H1 (cell line): ENCODE results near the gene MAGOH. TPM values are rescaled to one million over a fixed set of nuclear protein-coding genes. Genes with fewer than 3 reads are reported as not detected.

Source experiments
- CTCF ChIA-PET: fragments of 300-600 bp; sonication (Branson Sonifier 250); formaldehyde crosslinking; loops from one replicate; lab custom pipeline; 2021; ENCODE audit not compliant: partially characterized antibody; lab: Charles Lee
- POLR2A ChIA-PET: fragments of 300-600 bp; sonication (Branson Sonifier 250); formaldehyde crosslinking; loops from one replicate; lab custom pipeline; 2021; ENCODE audit warnings: inconsistent platforms; ENCODE audit not compliant: partially characterized antibody; lab: Charles Lee
- DNase-seq, 2 experiments: peaks; one replicate each; pipeline versions ENCODE4 v3.0.0 to v3.0.0-alpha.2; 2010 to 2022; ENCODE audit warnings: low spot score in 2 of 2, low read depth in 1 of 2, mixed read lengths in 1 of 2
- FAIRE-seq: peaks from 2 replicates; lab custom pipeline; 2011; peaks lifted over from hg19 to GRCh38; lab: Jason Lieb, UNC
- H2AFZ ChIP-seq: 2 replicates; pipeline ENCODE4 v1.8.1; 2012; ENCODE audit warnings: low read length, inconsistent platforms
- H2AK5ac ChIP-seq: 2 replicates; pipeline ENCODE4 v1.6.1; 2013; ENCODE audit warnings: low read depth, low read length
- H2BK120ac ChIP-seq: replicated peaks from 2 replicates; pipeline ENCODE3; 2013; ENCODE audit warnings: low read depth, low read length, inconsistent platforms
- H2BK12ac ChIP-seq: 2 replicates; pipeline ENCODE4 v1.6.1; 2013; ENCODE audit warnings: low read depth, low read length
- H2BK15ac ChIP-seq: 2 replicates; pipeline ENCODE4 v1.6.1; 2013; ENCODE audit warnings: low read length
- H2BK20ac ChIP-seq: 2 replicates; pipeline ENCODE4 v1.6.1; 2013; ENCODE audit warnings: low read length
- H2BK5ac ChIP-seq: 2 replicates; pipeline ENCODE4 v1.6.1; 2013; ENCODE audit warnings: low read depth, low read length
- H3K14ac ChIP-seq: 2 replicates; pipeline ENCODE4 v1.6.1; 2013; ENCODE audit warnings: inconsistent platforms; ENCODE audit not compliant: insufficient read length
- H3K18ac ChIP-seq: 2 replicates; pipeline ENCODE4 v1.6.1; 2013; ENCODE audit warnings: low read length; ENCODE audit errors: extremely low read depth
- H3K23ac ChIP-seq: 2 replicates; pipeline ENCODE4 v1.6.1; 2013; ENCODE audit warnings: inconsistent platforms; ENCODE audit not compliant: insufficient read length
- H3K23me2 ChIP-seq: 2 replicates; pipeline ENCODE4 v1.6.1; 2013; ENCODE audit warnings: low read depth, low read length
- H3K27ac ChIP-seq: 2 replicates; pipeline ENCODE4 v1.6.1; 2011; ENCODE audit warnings: low read depth, low read length, inconsistent platforms
- H3K27me3 ChIP-seq, 4 experiments: replicated peaks in 1 of 4; 1 replicate in 1 of 4; 2 replicates in 3 of 4; pipeline versions ENCODE4 v1.6.1 to v1.8.1; 2011 to 2013; ENCODE audit warnings: low read length in 3 of 4, mild to moderate bottlenecking in 3 of 4, inconsistent platforms in 2 of 4, mixed read lengths in 2 of 4, moderate library complexity in 1 of 4; ENCODE audit not compliant: control insufficient read depth in 3 of 4, insufficient read depth in 3 of 4; ENCODE audit errors: extremely low read depth in 1 of 4
- H3K36me3 ChIP-seq, 4 experiments: 2 replicates each; pipeline versions ENCODE4 v1.6.1 to v1.8.1; 2011 to 2013; ENCODE audit warnings: mild to moderate bottlenecking in 4 of 4, low read length in 3 of 4, moderate library complexity in 2 of 4, control low read depth in 1 of 4, inconsistent platforms in 1 of 4; ENCODE audit not compliant: insufficient read depth in 4 of 4, control insufficient read depth in 2 of 4
- H3K4ac ChIP-seq: replicated peaks from 2 replicates; pipeline ENCODE3; 2013; ENCODE audit warnings: low read length, low read depth, mixed read lengths, inconsistent platforms; ENCODE audit not compliant: insufficient read length
- H3K4me1 ChIP-seq, 4 experiments: replicated peaks in 1 of 4; 1 replicate in 1 of 4; 2 replicates in 3 of 4; pipeline versions ENCODE4 v1.6.1 to v1.8.1; 2011 to 2013; ENCODE audit warnings: low read length in 3 of 4, inconsistent platforms in 2 of 4, mixed read lengths in 1 of 4; ENCODE audit not compliant: insufficient read depth in 4 of 4, control insufficient read depth in 3 of 4
- H3K4me2 ChIP-seq, 2 experiments: 2 replicates each; pipeline versions ENCODE4 v1.6.1 to v1.8.1; 2011 to 2013; ENCODE audit warnings: low read depth in 2 of 2, low read length in 2 of 2, control low read depth in 1 of 2, inconsistent platforms in 1 of 2, mild to moderate bottlenecking in 1 of 2; ENCODE audit not compliant: insufficient read depth in 1 of 2
- H3K4me3 ChIP-seq, 4 experiments: fragments of 200-600, 300-600 bp in 1 of 4; sonication (generic), shearing (Covaris generic), sonication (Bioruptor Twin) in 1 of 4; 2 replicates each; pipeline versions ENCODE4 v1.5.1 to v1.8.1; 2011 to 2016; ENCODE audit warnings: low read length in 4 of 4, low read depth in 3 of 4, control low read depth in 2 of 4, inconsistent platforms in 2 of 4, mild to moderate bottlenecking in 2 of 4, mixed read lengths in 1 of 4, moderate library complexity in 1 of 4; ENCODE audit not compliant: insufficient read depth in 2 of 4; ENCODE audit errors: extremely low read depth in 1 of 4
- H3K56ac ChIP-seq: replicated peaks from 2 replicates; pipeline ENCODE3; 2013; ENCODE audit warnings: low read depth, mild to moderate bottlenecking, mixed read lengths, low read length, inconsistent platforms; ENCODE audit not compliant: insufficient read length
- H3K79me1 ChIP-seq: 2 replicates; pipeline ENCODE4 v1.6.1; 2013; ENCODE audit warnings: low read depth, low read length, control low read depth
- H3K79me2 ChIP-seq, 2 experiments: 2 replicates each; pipeline versions ENCODE4 v1.6.1 to v1.8.1; 2012 to 2013; ENCODE audit warnings: low read length in 2 of 2, mild to moderate bottlenecking in 2 of 2, inconsistent platforms in 1 of 2; ENCODE audit not compliant: insufficient read depth in 2 of 2, control insufficient read depth in 1 of 2
- H3K9ac ChIP-seq, 4 experiments: replicated peaks in 1 of 4; 1 replicate in 1 of 4; 2 replicates in 3 of 4; pipeline versions ENCODE4 v1.6.1 to v1.8.1; 2011 to 2013; ENCODE audit warnings: low read depth in 3 of 4, low read length in 3 of 4, control low read depth in 2 of 4, mild to moderate bottlenecking in 2 of 4, moderate library complexity in 2 of 4, inconsistent platforms in 1 of 4; ENCODE audit errors: extremely low read depth in 1 of 4
- H3K9me3 ChIP-seq, 2 experiments: 2 replicates each; pipeline versions ENCODE4 v1.6.1 to v1.8.1; 2012 to 2013; ENCODE audit warnings: mild to moderate bottlenecking in 2 of 2, moderate library complexity in 2 of 2, control low read depth in 1 of 2, inconsistent platforms in 1 of 2, low read depth in 1 of 2, low read length in 1 of 2, mixed read lengths in 1 of 2; ENCODE audit not compliant: insufficient read depth in 2 of 2
- H4K20me1 ChIP-seq, 2 experiments: replicated peaks in 1 of 2; 2 replicates each; pipeline versions ENCODE3 to v1.8.1; 2011 to 2013; ENCODE audit warnings: inconsistent platforms in 2 of 2, low read length in 2 of 2, mild to moderate bottlenecking in 1 of 2; ENCODE audit not compliant: insufficient read depth in 2 of 2, control insufficient read depth in 1 of 2
- H4K5ac ChIP-seq: 2 replicates; pipeline ENCODE4 v1.6.1; 2013; ENCODE audit warnings: low read length, low read depth, mixed read lengths, inconsistent platforms; ENCODE audit not compliant: insufficient read length
- H4K8ac ChIP-seq: 2 replicates; pipeline ENCODE4 v1.8.0; 2013; ENCODE audit warnings: mild to moderate bottlenecking, moderate library complexity, low read length, inconsistent platforms; ENCODE audit not compliant: insufficient read depth; ENCODE audit errors: extremely low read depth
- H4K91ac ChIP-seq: replicated peaks from 2 replicates; pipeline ENCODE3; 2013; ENCODE audit warnings: low read length, mixed read lengths, inconsistent platforms; ENCODE audit not compliant: insufficient read length
- BCL11A ChIP-seq, 2 experiments: IDR thresholded peaks; one replicate each; pipeline ENCODE4 v1.6.1; 2011; ENCODE audit warnings: low read depth in 2 of 2, low read length in 2 of 2, mild to moderate bottlenecking in 2 of 2
- CHD2 ChIP-seq: IDR thresholded peaks from 2 replicates; pipeline ENCODE4 v1.6.1; 2012; ENCODE audit warnings: low read length, improper control_type of control experiment
- EP300 ChIP-seq, 2 experiments: IDR thresholded peaks; 1 replicate in 1 of 2; 2 replicates in 1 of 2; pipeline ENCODE4 v1.6.1; 2011 to 2012; ENCODE audit warnings: low read depth in 2 of 2, low read length in 2 of 2, mild to moderate bottlenecking in 2 of 2, borderline replicate concordance in 1 of 2, inconsistent platforms in 1 of 2, moderate library complexity in 1 of 2
- HDAC2 ChIP-seq, 2 experiments: fragments of 300-600 bp in 1 of 2; sonication (generic) in 1 of 2; IDR thresholded peaks; 2 replicates each; pipeline ENCODE4 v1.6.1; 2011 to 2012; ENCODE audit warnings: low read depth in 2 of 2, low read length in 2 of 2, mild to moderate bottlenecking in 2 of 2, moderate library complexity in 2 of 2, borderline replicate concordance in 1 of 2, inconsistent platforms in 1 of 2
- SIX5 ChIP-seq: IDR thresholded peaks from 2 replicates; pipeline ENCODE4 v1.6.1; 2011; ENCODE audit warnings: mild to moderate bottlenecking, low read depth, low read length
- USF2 ChIP-seq: IDR thresholded peaks from 2 replicates; pipeline ENCODE4 v1.6.1; 2011; ENCODE audit warnings: low read length, improper control_type of control experiment
- WGBS, 2 experiments: shearing (Covaris generic) in 1 of 2; methylation state at CpG; one replicate each; pipeline versions ENCODE4 v1.1.6 to v1.1.7; 2013 to 2015; ENCODE audit warnings: low lambda C conversion rate in 2 of 2, mixed read lengths in 2 of 2, inconsistent platforms in 1 of 2, low coverage in 1 of 2, missing lambda C conversion rate in 1 of 2; ENCODE audit not compliant: insufficient replicate concordance in 2 of 2, insufficient coverage in 1 of 2, insufficient read length in 1 of 2; ENCODE audit errors: extremely low coverage in 1 of 2, missing lambda C conversion rate in 1 of 2; 5-methylcytosine and 5-hydroxymethylcytosine counted together
- polyA plus RNA-seq, 7 experiments: library from polyadenylated mRNA; depleted of rRNA in 3 of 7; stranded (reverse) in 5 of 7; unstranded in 2 of 7; fragments of >200 nt in 5 of 7; fragments of 200-250 nt in 2 of 7; gene quantifications; 1 replicate in 5 of 7; 2 replicates in 1 of 7; 4 replicates in 1 of 7; pipeline versions ENCODE4 v1.2.1 to v1.2.3, GENCODE V29; 2011 to 2013; ENCODE audit warnings: missing spikeins in 2 of 7, mixed read lengths in 2 of 7
- total RNA-seq: library from RNA; stranded (reverse); fragmentation: NEBNext Ultra II Directional; extraction: Animal tissue kit (Norgen Biotek cat#: 25700); gene quantifications from 2 replicates; pipeline ENCODE4 v1.2.1, GENCODE V29; 2021

The MAGOH gene
- total and polyA plus RNA-seq, 2 of the 8 experiments (the other 6 are each of a cell fraction or from before 2014, with no cell fraction given): 46.9 to 74.3 TPM

- Histone ChIP-seq H3K36me3 (peaks cover 9 to 43% (median 12%) of the 10 kb centered on the region in 4 experiments; a peak in 7 of 8 replicates), H3K27me3 (peaks cover 0 to 2% (median 0%) of the 10 kb centered on the region in 4 experiments; a peak in 1 of 7 replicates), H4K20me1 (no peaks in the 10 kb centered on the region), H2BK5ac (no peak overlapping the region), H4K91ac (no peak overlapping the region), H2BK15ac (no peak overlapping the region), H3K4me3 (no peak overlapping the region), H3K4ac (no peak overlapping the region), H3K79me1 (peaks cover 2% of the 10 kb centered on the region; the same call in 1 of the 2 replicates), H4K5ac (no peak overlapping the region), H2BK12ac (no peak overlapping the region), H3K56ac (no peak overlapping the region), H3K23ac (no peak overlapping the region), H3K14ac (no peak overlapping the region), H3K79me2 (peaks cover 0 to 10% of the 10 kb centered on the region in 2 experiments; a peak in 1 of 4 replicates), H3K9ac (no peak overlapping the region), H3K23me2 (peaks cover 8% of the 10 kb centered on the region; the same call in 1 of the 2 replicates), H2BK120ac (no peak overlapping the region), H3K4me2 (no peak overlapping the region), H2BK20ac (no peak overlapping the region), H3K4me1 (peaks cover 0 to 5% (median 1%) of the 10 kb centered on the region in 4 experiments; a peak in 3 of 7 replicates), H4K8ac (no peak overlapping the region), H3K9me3 (no peaks in the 10 kb centered on the region), H2AFZ (no peak overlapping the region), H3K27ac (no peak overlapping the region), H3K18ac (no peak overlapping the region), H2AK5ac (no peak overlapping the region)
- DNase-seq: no peak
- POLR2A ChIA-PET: no interaction called here
- 92% methylated on average over 7 of the region's 7 CpGs; no CpG with 5 or more reads in 1 of the 2 experiments for WGBS, 2 experiments
- no peak for FAIRE-seq
- CTCF ChIA-PET: no interaction called here
- TF ChIP-seq HDAC2 (IDR thresholded peaks at IDR 0.05; ENCODE audit: borderline replicate concordance in 1 of 2, low read depth in 2 of 2, low read length in 2 of 2) (no peak), BCL11A (IDR thresholded peaks at IDR 0.05; ENCODE audit: low read depth in 2 of 2, low read length in 2 of 2) (no peak), USF2 (no peak), CHD2 (no peak), SIX5 (no peak), EP300 (IDR thresholded peaks at IDR 0.05; ENCODE audit: borderline replicate concordance in 1 of 2, low read depth in 2 of 2, low read length in 2 of 2) (no peak)
Observed at GRCh38 chr1:53218201-53218600, 20.1 kb downstream of the MAGOH start.
